ENCODE data around the gene LTBP3. TPM values are rescaled to one million over a fixed set of nuclear protein-coding genes. Genes with fewer than 3 reads are reported as not detected.

LTBP3 gene
- total and polyA plus RNA-seq, 2 donors (not counting 3 experiments of a cell fraction or from before 2014, with no cell fraction given): 120 to 209 TPM

GRCh38 chr11:65585396-65586246 is 27.5 kb upstream of the LTBP3 start:
- DNase-seq (ENCODE audit: low read depth, low spot score): no peak
- Histone ChIP-seq H3K4me3 (replicated peaks in 1 of 3; ENCODE audit: insufficient read depth in 1 of 3, low read depth in 1 of 3, low read length in 3 of 3) (no peak overlapping the region), H3K9me1 (replicated peaks; ENCODE audit: control insufficient read depth, extremely low read depth, insufficient read depth, low read length) (no peaks in the 10 kb centered on the region), H3K79me2 (ENCODE audit: control insufficient read depth, insufficient read depth, low read length) (no peaks in the 10 kb centered on the region), H3K4me2 (ENCODE audit: insufficient read depth, low read length) (no peak overlapping the region), H3K9me3 (replicated peaks; ENCODE audit: control insufficient read depth, insufficient read depth, low read length) (no peaks in the 10 kb centered on the region), H4K20me1 (replicated peaks; ENCODE audit: control insufficient read depth, extremely low read depth, insufficient read depth, low read length) (no peaks in the 10 kb centered on the region), H3K27ac (ENCODE audit: insufficient read depth, low read depth, low read length) (no peak overlapping the region), H3K27me3 (ENCODE audit: control insufficient read depth in 2 of 2, insufficient read depth in 2 of 2, low read length in 2 of 2) (no peaks in the 10 kb centered on the region), H3K36me3 (ENCODE audit: control insufficient read depth in 2 of 2, extremely low read depth in 1 of 2, insufficient read depth in 2 of 2, low read length in 2 of 2) (no peaks in the 10 kb centered on the region), H2AFZ (ENCODE audit: low read depth, low read length) (no peak overlapping the region), H3K9ac (replicated peaks; ENCODE audit: extremely low read depth, insufficient read depth, low read length) (no peak overlapping the region), H3K4me1 (ENCODE audit: control insufficient read depth, extremely low read depth, insufficient read depth, low read length) (no peaks in the 10 kb centered on the region)
- ChIA-PET CTCF (interaction anchor here (0.9 to 12.2 kb wide), 6 partner anchors 8 to 45 kb away, joined by 3 to 206 read pairs (median 18); partner anchors contain the start of genes EHBP1L1, FAM89B, PCNX3 and ZNRD2), POLR2A (no interaction called here)
- TF ChIP-seq FOS (IDR thresholded peaks at IDR 0.05; ENCODE audit: borderline replicate concordance, insufficient read depth, low read length) (no peak), POLR2A (IDR thresholded peaks at IDR 0.05; ENCODE audit: low read depth, low read length) (no peak), MAX (IDR thresholded peaks at IDR 0.05; ENCODE audit: insufficient read depth, insufficient read length) (no peak), GATA2 (IDR thresholded peaks at IDR 0.05; ENCODE audit: insufficient read depth, insufficient read length, low read depth, low read length) (no peak), MYC (IDR thresholded peaks at IDR 0.05; ENCODE audit: low read depth, low read length) (no peak), JUN (IDR thresholded peaks at IDR 0.05; ENCODE audit: borderline replicate concordance, insufficient read depth, insufficient read length, low read depth) (no peak), EZH2 (IDR thresholded peaks at IDR 0.05; ENCODE audit: borderline replicate concordance, low read depth, low read length, severe bottlenecking) (no peak), POLR2AphosphoS5 (IDR thresholded peaks at IDR 0.05; ENCODE audit: insufficient read depth, low read depth, low read length) (no peak)
- TF ChIP-seq, protein P1, sequence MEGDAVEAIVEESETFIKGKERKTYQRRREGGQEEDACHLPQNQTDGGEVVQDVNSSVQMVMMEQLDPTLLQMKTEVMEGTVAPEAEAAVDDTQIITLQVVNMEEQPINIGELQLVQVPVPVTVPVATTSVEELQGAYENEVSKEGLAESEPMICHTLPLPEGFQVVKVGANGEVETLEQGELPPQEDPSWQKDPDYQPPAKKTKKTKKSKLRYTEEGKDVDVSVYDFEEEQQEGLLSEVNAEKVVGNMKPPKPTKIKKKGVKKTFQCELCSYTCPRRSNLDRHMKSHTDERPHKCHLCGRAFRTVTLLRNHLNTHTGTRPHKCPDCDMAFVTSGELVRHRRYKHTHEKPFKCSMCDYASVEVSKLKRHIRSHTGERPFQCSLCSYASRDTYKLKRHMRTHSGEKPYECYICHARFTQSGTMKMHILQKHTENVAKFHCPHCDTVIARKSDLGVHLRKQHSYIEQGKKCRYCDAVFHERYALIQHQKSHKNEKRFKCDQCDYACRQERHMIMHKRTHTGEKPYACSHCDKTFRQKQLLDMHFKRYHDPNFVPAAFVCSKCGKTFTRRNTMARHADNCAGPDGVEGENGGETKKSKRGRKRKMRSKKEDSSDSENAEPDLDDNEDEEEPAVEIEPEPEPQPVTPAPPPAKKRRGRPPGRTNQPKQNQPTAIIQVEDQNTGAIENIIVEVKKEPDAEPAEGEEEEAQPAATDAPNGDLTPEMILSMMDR (IDR thresholded peaks at IDR 0.05; ENCODE audit: extremely low read depth in 1 of 2, insufficient read depth in 1 of 2, low read depth in 1 of 2, low read length in 2 of 2): no peak
- BruUV-seq (replicated peaks): no TSS peak
- intact Hi-C loops (cut with micrococcal nuclease): no loop called here
- dilution Hi-C loops (cut with MboI; ENCODE audit: extremely low pct_ligation_motif_present, low sequenced_read_pairs): no loop called here
- no peak for FAIRE-seq

Data from endothelial cell of umbilical vein (primary cell).